Measurements from ENCODE around the gene ECD. TPM values are rescaled to one million over a fixed set of nuclear protein-coding genes. Genes with fewer than 3 reads are reported as not detected.

ECD gene
- total RNA-seq, 1 experiment from 2014 or later = 51.8 TPM

DNA sequence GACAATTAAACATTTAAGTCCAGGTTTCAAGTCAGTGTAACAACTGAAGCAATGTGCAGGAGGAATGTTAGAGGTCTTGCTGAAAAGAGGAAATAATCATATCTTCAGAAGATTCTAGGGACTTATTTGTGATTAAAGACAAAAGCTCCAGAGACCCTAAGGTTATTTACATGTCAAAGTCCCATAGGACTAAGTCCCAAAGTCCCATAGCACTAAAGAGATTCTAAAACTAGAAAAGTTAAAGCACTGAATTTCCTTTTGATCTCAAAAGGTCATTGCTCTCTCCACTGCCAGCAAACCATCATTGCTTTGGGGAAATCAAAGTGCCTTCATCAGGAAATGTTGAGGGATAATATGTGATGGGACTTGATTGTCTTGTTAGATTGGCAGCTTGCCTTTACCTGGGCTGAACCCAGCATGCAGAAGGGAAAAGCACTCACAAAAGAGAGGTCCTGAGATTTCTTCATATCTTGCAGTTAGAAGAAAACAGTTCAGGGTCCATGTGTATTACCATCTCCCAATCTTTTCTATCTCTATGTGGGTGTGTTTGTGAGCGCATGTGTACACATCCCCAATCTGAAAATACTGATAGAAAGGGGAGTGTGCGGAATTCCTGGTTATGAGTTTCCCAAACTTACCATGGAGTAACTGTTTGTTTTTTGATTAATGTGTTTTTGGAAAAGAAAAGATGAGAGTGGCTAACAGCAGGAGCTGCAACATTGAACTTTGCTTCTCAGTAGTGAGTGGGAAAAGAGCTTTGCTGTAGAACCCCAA lies 35.7 kb downstream of the ECD start:
- H3K4me1 Mint-ChIP-seq (ENCODE audit: low read depth, unreplicated experiment) = peaks cover 28% of the 10 kb centered on the region
- no peak overlapping the region for H3K4me3 ChIP-seq (ENCODE audit: low read depth, low read length)
- peak; percentile 44 to 46 for DNase-seq
- peaks cover 36% of the 10 kb centered on the region for H3K4me1 ChIP-seq
- BruUV-seq (replicated peaks) = no TSS peak
- H3K4me3 Mint-ChIP-seq (ENCODE audit: unreplicated experiment) = peak overlapping the region; percentile 49
- no peaks in the 10 kb centered on the region for H3K9me3 Mint-ChIP-seq (ENCODE audit: unreplicated experiment)
- POLR2A ChIA-PET = interaction anchor here (1.4 kb wide), 1 partner anchor 35 kb away, joined by 8 read pairs; the partner anchor contains the start of gene P4HA1
- H3K36me3 ChIP-seq (ENCODE audit: control insufficient read depth, insufficient read depth, low read length) = peaks cover 9% of the 10 kb centered on the region
- TF ChIP-seq CTCF (IDR thresholded peaks at IDR 0.05; ENCODE audit: insufficient read depth in 1 of 2, low read depth in 1 of 2, low read length in 1 of 2, severe bottlenecking in 1 of 2, unreplicated experiment in 1 of 2) = no peak
- intact Hi-C loops (cut with micrococcal nuclease; ENCODE audit: unreplicated experiment) = loop anchor here (1.0 to 5.0 kb wide), 3 partner anchors 13 to 36 kb away; partner anchors contain the start of genes ECD, FAM149B1 and P4HA1
- no peaks in the 10 kb centered on the region for H3K9me3 ChIP-seq
- peak overlapping the region; percentile 7 for H3K27ac Mint-ChIP-seq (ENCODE audit: unreplicated experiment)
- H3K27me3 ChIP-seq (replicated peaks; ENCODE audit: control insufficient read depth, insufficient read depth, low read length) = no peaks in the 10 kb centered on the region
- CTCF ChIA-PET = interaction anchor here (0.5 to 0.9 kb wide), 3 partner anchors 14 to 36 kb away, joined by 3 to 4 read pairs (median 3); partner anchors contain the start of gene P4HA1
- peaks cover 92% of the 10 kb centered on the region for H3K36me3 Mint-ChIP-seq (ENCODE audit: insufficient read depth, unreplicated experiment)
- H3K27me3 Mint-ChIP-seq (ENCODE audit: insufficient read depth, unreplicated experiment) = no peaks in the 10 kb centered on the region

DNA sequence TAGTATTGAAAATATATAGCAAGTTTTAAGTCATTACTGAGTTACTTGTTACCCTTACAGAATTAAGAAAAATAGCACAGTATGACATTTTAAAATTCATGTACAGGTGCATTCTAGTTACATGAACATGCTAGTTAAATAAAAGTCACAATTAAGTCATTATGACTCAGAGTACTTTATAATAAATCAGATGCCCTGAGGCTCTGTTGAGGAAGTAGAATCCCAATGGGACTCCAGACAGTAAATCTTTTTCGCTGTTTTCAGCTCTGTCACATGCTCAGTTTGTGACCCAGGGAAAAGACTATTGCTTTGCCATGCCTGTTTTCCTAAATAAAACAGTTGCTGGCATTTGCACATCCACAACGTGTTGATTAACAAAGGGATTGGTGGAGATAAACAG lies 36.5 kb downstream of the ECD start:
- no peak overlapping the region for H3K4me3 Mint-ChIP-seq (ENCODE audit: unreplicated experiment)
- H3K36me3 ChIP-seq (ENCODE audit: control insufficient read depth, insufficient read depth, low read length) = peaks cover 9% of the 10 kb centered on the region
- POLR2A ChIA-PET = interaction anchor here (0.7 kb wide), 1 partner anchor 34 kb away, joined by 3 read pairs; the partner anchor contains the start of gene P4HA1

DNA sequence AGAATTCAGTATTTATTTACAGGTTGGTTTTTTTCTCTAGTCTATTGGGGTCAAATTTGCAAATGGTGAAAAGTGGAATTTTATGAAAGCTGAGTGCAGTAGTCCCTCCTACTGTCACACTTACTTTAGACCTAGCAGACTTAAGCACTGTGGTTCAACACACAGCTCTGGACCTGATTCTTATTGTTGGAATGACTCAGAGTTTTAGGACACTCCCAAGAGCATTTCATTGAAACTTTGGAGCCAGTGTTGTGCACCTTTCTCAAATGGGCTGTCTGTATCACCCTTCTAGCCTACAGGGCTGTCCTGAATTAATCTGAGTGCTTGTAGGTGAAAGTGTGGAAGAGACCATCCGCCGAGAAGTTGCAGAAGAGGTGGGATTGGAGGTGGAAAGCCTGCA lies 41.5 kb downstream of the ECD start:
- no peak for DNase-seq
- no peaks in the 10 kb centered on the region for H3K9me3 Mint-ChIP-seq (ENCODE audit: unreplicated experiment)
- ChIA-PET CTCF (no interaction called here), POLR2A (no interaction called here)
- Histone ChIP-seq H3K27me3 (replicated peaks; ENCODE audit: control insufficient read depth, insufficient read depth, low read length) (no peaks in the 10 kb centered on the region), H3K36me3 (ENCODE audit: control insufficient read depth, insufficient read depth, low read length) (peaks cover 12% of the 10 kb centered on the region), H3K4me3 (ENCODE audit: low read depth, low read length) (no peak overlapping the region), H3K4me1 (peaks cover 13% of the 10 kb centered on the region), H3K9me3 (no peaks in the 10 kb centered on the region)
- intact Hi-C loops (cut with micrococcal nuclease; ENCODE audit: unreplicated experiment) = no loop called here
- H3K4me1 Mint-ChIP-seq (ENCODE audit: low read depth, unreplicated experiment) = peaks cover 12% of the 10 kb centered on the region
- H3K36me3 Mint-ChIP-seq (ENCODE audit: insufficient read depth, unreplicated experiment) = peaks cover 67% of the 10 kb centered on the region
- no peaks in the 10 kb centered on the region for H3K27me3 Mint-ChIP-seq (ENCODE audit: insufficient read depth, unreplicated experiment)
- BruUV-seq (replicated peaks) = no TSS peak
- H3K4me3 Mint-ChIP-seq (ENCODE audit: unreplicated experiment) = no peak overlapping the region
- no peak for TF ChIP-seq CTCF (IDR thresholded peaks at IDR 0.05; ENCODE audit: insufficient read depth in 1 of 2, low read depth in 1 of 2, low read length in 1 of 2, severe bottlenecking in 1 of 2, unreplicated experiment in 1 of 2)
- no peak overlapping the region for H3K27ac Mint-ChIP-seq (ENCODE audit: unreplicated experiment)

More for the DNA sequence above, 36.5 kb downstream of the ECD start:
- no peak overlapping the region for H3K27ac Mint-ChIP-seq (ENCODE audit: unreplicated experiment)
- Histone ChIP-seq H3K27me3 (replicated peaks; ENCODE audit: control insufficient read depth, insufficient read depth, low read length) (no peaks in the 10 kb centered on the region), H3K9me3 (no peaks in the 10 kb centered on the region), H3K4me3 (ENCODE audit: low read depth, low read length) (no peak overlapping the region), H3K4me1 (peaks cover 32% of the 10 kb centered on the region)
- H3K4me1 Mint-ChIP-seq (ENCODE audit: low read depth, unreplicated experiment) = peaks cover 20% of the 10 kb centered on the region
- no TSS peak for BruUV-seq (replicated peaks)
- DNase-seq = no peak
- CTCF ChIA-PET = no interaction called here
- TF ChIP-seq CTCF (IDR thresholded peaks at IDR 0.05; ENCODE audit: insufficient read depth in 1 of 2, low read depth in 1 of 2, low read length in 1 of 2, severe bottlenecking in 1 of 2, unreplicated experiment in 1 of 2) = no peak
- no peaks in the 10 kb centered on the region for H3K9me3 Mint-ChIP-seq (ENCODE audit: unreplicated experiment)
- no peaks in the 10 kb centered on the region for H3K27me3 Mint-ChIP-seq (ENCODE audit: insufficient read depth, unreplicated experiment)
- peaks cover 90% of the 10 kb centered on the region for H3K36me3 Mint-ChIP-seq (ENCODE audit: insufficient read depth, unreplicated experiment)
- intact Hi-C loops (cut with micrococcal nuclease; ENCODE audit: unreplicated experiment) = loop anchor here (5.0 kb wide), 1 partner anchor 36 kb away; the partner anchor contains the start of genes ECD and FAM149B1

Measured in Caco-2 (cell line).